ENCODE results near the gene USP35. TPM values are rescaled to one million over a fixed set of nuclear protein-coding genes. Genes with fewer than 3 reads are reported as not detected.
A peak's percentile ranks its signal among the peaks of the same experiment; 100 is the strongest.

The USP35 gene
- total RNA-seq, 1 donor from 2014 or later: 10.9 TPM

DNA sequence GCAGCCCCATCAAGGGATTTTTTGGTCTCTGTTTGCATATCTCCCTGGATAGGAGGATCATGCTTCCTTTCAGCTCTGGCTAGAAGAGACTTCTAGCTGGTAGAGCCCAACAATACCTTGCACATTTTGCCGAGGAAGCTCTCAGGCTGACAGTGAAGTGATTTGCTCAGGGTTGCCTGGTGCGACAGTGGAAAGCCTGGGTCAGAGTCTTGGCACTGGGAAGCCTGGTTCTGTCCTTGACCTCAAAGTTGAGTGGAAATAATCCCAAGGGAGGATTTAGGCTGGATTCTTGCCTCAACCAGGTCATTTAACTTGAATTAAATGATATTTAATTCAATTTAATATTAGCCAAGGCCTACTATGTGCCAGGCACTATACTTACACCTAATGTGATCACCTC lies 24.9 kb upstream of the USP35 start:
- no peaks in the 10 kb centered on the region for H3K36me3 Mint-ChIP-seq (ENCODE audit: unreplicated experiment)

GRCh38 chr11:78164471-78164870 lies 24.2 kb upstream of the USP35 start:
- no peaks in the 10 kb centered on the region for H3K36me3 Mint-ChIP-seq (ENCODE audit: unreplicated experiment)
- no peaks in the 10 kb centered on the region for H3K9me3 Mint-ChIP-seq (ENCODE audit: unreplicated experiment)
- no peak for DNase-seq (ENCODE audit: extremely low spot score, unreplicated experiment)
- no peak overlapping the region for H3K27ac Mint-ChIP-seq (ENCODE audit: unreplicated experiment)
- TF ChIP-seq, protein P1, sequence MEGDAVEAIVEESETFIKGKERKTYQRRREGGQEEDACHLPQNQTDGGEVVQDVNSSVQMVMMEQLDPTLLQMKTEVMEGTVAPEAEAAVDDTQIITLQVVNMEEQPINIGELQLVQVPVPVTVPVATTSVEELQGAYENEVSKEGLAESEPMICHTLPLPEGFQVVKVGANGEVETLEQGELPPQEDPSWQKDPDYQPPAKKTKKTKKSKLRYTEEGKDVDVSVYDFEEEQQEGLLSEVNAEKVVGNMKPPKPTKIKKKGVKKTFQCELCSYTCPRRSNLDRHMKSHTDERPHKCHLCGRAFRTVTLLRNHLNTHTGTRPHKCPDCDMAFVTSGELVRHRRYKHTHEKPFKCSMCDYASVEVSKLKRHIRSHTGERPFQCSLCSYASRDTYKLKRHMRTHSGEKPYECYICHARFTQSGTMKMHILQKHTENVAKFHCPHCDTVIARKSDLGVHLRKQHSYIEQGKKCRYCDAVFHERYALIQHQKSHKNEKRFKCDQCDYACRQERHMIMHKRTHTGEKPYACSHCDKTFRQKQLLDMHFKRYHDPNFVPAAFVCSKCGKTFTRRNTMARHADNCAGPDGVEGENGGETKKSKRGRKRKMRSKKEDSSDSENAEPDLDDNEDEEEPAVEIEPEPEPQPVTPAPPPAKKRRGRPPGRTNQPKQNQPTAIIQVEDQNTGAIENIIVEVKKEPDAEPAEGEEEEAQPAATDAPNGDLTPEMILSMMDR (IDR thresholded peaks at IDR 0.05): no peak
- H3K4me3 Mint-ChIP-seq (ENCODE audit: unreplicated experiment): no peak overlapping the region
- H3K4me1 Mint-ChIP-seq (ENCODE audit: unreplicated experiment): peaks cover 19% of the 10 kb centered on the region
- no peaks in the 10 kb centered on the region for H3K27me3 Mint-ChIP-seq (ENCODE audit: unreplicated experiment)

More for the DNA sequence above, 24.9 kb upstream of the USP35 start:
- no peak overlapping the region for H3K4me3 Mint-ChIP-seq (ENCODE audit: unreplicated experiment)
- peaks cover 15% of the 10 kb centered on the region for H3K4me1 Mint-ChIP-seq (ENCODE audit: unreplicated experiment)
- DNase-seq (ENCODE audit: extremely low spot score, unreplicated experiment): no peak
- H3K9me3 Mint-ChIP-seq (ENCODE audit: unreplicated experiment): no peaks in the 10 kb centered on the region
- H3K27ac Mint-ChIP-seq (ENCODE audit: unreplicated experiment): no peak overlapping the region
- H3K27me3 Mint-ChIP-seq (ENCODE audit: unreplicated experiment): no peaks in the 10 kb centered on the region
- TF ChIP-seq, protein P1 (IDR thresholded peaks at IDR 0.05): no peak

- Mint-ChIP-seq H3K36me3 (ENCODE audit: unreplicated experiment) (no peaks in the 10 kb centered on the region), H3K9me3 (ENCODE audit: unreplicated experiment) (no peaks in the 10 kb centered on the region), H3K4me1 (ENCODE audit: unreplicated experiment) (peaks cover 29% of the 10 kb centered on the region), H3K27me3 (ENCODE audit: unreplicated experiment) (no peaks in the 10 kb centered on the region), H3K4me3 (ENCODE audit: unreplicated experiment) (no peak overlapping the region), H3K27ac (ENCODE audit: unreplicated experiment) (no peak overlapping the region)
- TF ChIP-seq, protein P1 (IDR thresholded peaks at IDR 0.05): no peak
- DNase-seq (ENCODE audit: extremely low spot score, unreplicated experiment): no peak
These were observed 21.8 kb upstream of the USP35 start for GRCh38 chr11:78166855-78167469.

DNA sequence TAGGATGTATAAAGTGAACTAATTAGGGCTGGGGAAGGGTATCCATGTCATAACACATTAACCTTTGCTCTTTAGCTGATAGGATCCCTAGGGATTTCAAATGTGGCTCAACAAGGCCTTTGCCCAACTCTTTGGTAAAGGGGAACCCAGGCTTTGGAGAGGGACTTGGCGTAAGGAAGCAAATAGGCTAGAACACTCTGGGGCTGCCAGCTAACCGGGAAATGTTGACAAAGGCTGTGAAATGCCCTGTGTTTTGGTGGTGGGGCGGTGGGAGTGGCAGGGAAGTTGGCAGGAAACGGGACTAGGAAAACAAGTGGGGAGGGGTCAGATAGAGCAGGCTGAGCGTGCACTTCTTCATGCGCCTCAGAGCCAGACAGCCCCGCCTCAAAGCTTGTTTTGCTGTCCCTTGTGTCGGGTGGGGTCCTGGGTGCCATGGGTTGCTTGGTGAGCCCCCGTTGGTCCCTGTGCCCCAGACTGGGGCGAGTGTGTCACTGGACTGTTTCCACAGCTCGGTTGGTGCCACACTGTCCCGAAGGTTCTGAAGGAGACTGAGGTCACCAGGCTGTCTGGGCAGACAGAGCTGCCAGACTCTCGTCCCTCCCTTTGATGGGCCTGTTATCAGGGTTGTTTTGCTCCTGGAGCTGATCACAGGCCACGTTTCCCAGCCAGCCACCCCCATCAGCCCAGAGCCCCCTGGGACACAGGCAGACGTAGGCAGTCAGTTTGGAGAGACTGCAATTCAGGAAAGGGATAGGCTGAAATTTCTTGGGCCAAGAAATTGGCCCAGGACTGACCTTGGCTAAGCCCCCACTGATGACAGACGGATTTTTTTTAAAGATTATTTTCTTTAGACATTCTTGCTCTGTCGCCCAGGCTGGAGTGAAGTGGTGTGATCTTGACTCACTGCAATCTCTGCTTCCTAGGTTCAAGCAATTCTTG lies 19.9 kb upstream of the USP35 start:
- H3K4me3 Mint-ChIP-seq (ENCODE audit: unreplicated experiment): no peak overlapping the region
- peaks cover 26% of the 10 kb centered on the region for H3K4me1 Mint-ChIP-seq (ENCODE audit: unreplicated experiment)
- peak overlapping the region; percentile 92 for H3K27ac Mint-ChIP-seq (ENCODE audit: unreplicated experiment)
- TF ChIP-seq, protein P1 (IDR thresholded peaks at IDR 0.05): no peak
- peak; percentile 87 for DNase-seq (ENCODE audit: extremely low spot score, unreplicated experiment)
- no peaks in the 10 kb centered on the region for H3K27me3 Mint-ChIP-seq (ENCODE audit: unreplicated experiment)
- H3K9me3 Mint-ChIP-seq (ENCODE audit: unreplicated experiment): no peaks in the 10 kb centered on the region
- H3K36me3 Mint-ChIP-seq (ENCODE audit: unreplicated experiment): peaks cover 9% of the 10 kb centered on the region

DNA sequence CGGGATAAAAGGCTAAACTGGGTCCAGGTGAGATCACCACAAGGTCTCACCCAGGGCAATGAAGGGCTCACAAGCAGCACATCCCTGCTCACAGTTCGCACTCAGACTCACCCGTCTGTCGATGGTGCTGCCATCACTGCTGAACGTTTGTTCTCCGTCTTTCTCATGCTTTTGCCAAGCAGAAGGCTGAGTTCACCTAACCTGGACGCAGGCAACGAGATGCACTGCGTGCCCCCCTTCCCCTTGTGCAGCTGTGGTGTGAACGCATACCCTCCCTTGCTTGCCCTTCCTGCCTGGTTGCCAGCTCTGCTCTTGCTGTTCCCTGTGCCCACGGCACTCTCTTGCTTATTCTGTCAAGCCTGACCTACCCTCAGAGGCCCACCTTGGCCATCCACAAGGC lies 18.3 kb upstream of the USP35 start:
- Mint-ChIP-seq H3K27ac (ENCODE audit: unreplicated experiment) (peak overlapping the region; percentile 68), H3K27me3 (ENCODE audit: unreplicated experiment) (no peaks in the 10 kb centered on the region), H3K9me3 (ENCODE audit: unreplicated experiment) (no peaks in the 10 kb centered on the region), H3K36me3 (ENCODE audit: unreplicated experiment) (peaks cover 17% of the 10 kb centered on the region), H3K4me3 (ENCODE audit: unreplicated experiment) (no peak overlapping the region), H3K4me1 (ENCODE audit: unreplicated experiment) (peaks cover 26% of the 10 kb centered on the region)
- DNase-seq (ENCODE audit: extremely low spot score, unreplicated experiment): no peak
- TF ChIP-seq, protein P1 (IDR thresholded peaks at IDR 0.05): no peak

Data from osteocyte (in vitro differentiated cells).